Calu3 (cell line): ENCODE results near the gene UGGT1. TPM values are rescaled to one million over a fixed set of nuclear protein-coding genes. Genes with fewer than 3 reads are reported as not detected.

Source experiments
- BruUV-seq: library from RNA; stranded (reverse); fragments of 400-500 nt; replicated peaks from 2 replicates; lab custom pipeline; 2021; lab: Mats Ljungman, UMichigan
- CTCF ChIA-PET: fragments of 300-600 bp; sonication (Branson Sonifier 250); formaldehyde crosslinking; loops from one replicate; lab custom pipeline; 2022; ENCODE audit warnings: antibody characterized with exemption; lab: Charles Lee
- DNase-seq: peaks from one replicate; pipeline ENCODE4 v3.0.0; 2022
- H3K27ac Mint-ChIP-seq: one replicate; pipeline ENCODE4 v1.8.0; 2022; ENCODE audit warnings: mixed read lengths; ENCODE audit not compliant: unreplicated experiment
- H3K27me3 Mint-ChIP-seq: one replicate; pipeline ENCODE4 v1.8.0; 2022; ENCODE audit warnings: mixed read lengths; ENCODE audit not compliant: unreplicated experiment
- H3K36me3 Mint-ChIP-seq: one replicate; pipeline ENCODE4 v1.8.0; 2022; ENCODE audit warnings: mild to moderate bottlenecking, moderate library complexity, mixed read lengths; ENCODE audit not compliant: insufficient read depth, unreplicated experiment
- H3K4me1 Mint-ChIP-seq: one replicate; pipeline ENCODE4 v1.8.0; 2022; ENCODE audit warnings: mild to moderate bottlenecking, low read depth, mixed read lengths; ENCODE audit not compliant: unreplicated experiment
- H3K4me3 Mint-ChIP-seq: one replicate; pipeline ENCODE4 v1.8.0; 2022; ENCODE audit warnings: mild to moderate bottlenecking, low read depth, moderate library complexity, mixed read lengths; ENCODE audit not compliant: unreplicated experiment
- H3K9me3 Mint-ChIP-seq: one replicate; pipeline ENCODE4 v1.8.0; 2022; ENCODE audit warnings: low read depth, mixed read lengths; ENCODE audit not compliant: unreplicated experiment
- intact Hi-C: fragments of 100-400 bp; cut with micrococcal nuclease; formaldehyde crosslinking; loops from one replicate; pipeline ENCODE4 v1.10.0; 2022; ENCODE audit not compliant: unreplicated experiment
- total RNA-seq: library from RNA; stranded (reverse); gene quantifications from 2 replicates; pipeline ENCODE4 v1.2.3, GENCODE V29; 2022
- TF ChIP-seq, protein P1 (sequence below): fragments of 200-600 bp; IDR thresholded peaks from one replicate; pipeline ENCODE4 v1.8.0; 2022; ENCODE audit warnings: antibody characterized with exemption; ENCODE audit not compliant: unreplicated experiment

Gene UGGT1
- total RNA-seq, 1 experiment from 2014 or later: 71.3 TPM

GRCh38 chr2:128076461-128077106 lies 14.4 kb upstream of the UGGT1 start:
- intact Hi-C loops: no loop called here
- CTCF ChIA-PET: no interaction called here
- no peaks in the 10 kb centered on the region for H3K9me3 Mint-ChIP-seq
- H3K36me3 Mint-ChIP-seq: no peaks in the 10 kb centered on the region
- peaks cover 14% of the 10 kb centered on the region for H3K27me3 Mint-ChIP-seq
- TF ChIP-seq, protein P1, sequence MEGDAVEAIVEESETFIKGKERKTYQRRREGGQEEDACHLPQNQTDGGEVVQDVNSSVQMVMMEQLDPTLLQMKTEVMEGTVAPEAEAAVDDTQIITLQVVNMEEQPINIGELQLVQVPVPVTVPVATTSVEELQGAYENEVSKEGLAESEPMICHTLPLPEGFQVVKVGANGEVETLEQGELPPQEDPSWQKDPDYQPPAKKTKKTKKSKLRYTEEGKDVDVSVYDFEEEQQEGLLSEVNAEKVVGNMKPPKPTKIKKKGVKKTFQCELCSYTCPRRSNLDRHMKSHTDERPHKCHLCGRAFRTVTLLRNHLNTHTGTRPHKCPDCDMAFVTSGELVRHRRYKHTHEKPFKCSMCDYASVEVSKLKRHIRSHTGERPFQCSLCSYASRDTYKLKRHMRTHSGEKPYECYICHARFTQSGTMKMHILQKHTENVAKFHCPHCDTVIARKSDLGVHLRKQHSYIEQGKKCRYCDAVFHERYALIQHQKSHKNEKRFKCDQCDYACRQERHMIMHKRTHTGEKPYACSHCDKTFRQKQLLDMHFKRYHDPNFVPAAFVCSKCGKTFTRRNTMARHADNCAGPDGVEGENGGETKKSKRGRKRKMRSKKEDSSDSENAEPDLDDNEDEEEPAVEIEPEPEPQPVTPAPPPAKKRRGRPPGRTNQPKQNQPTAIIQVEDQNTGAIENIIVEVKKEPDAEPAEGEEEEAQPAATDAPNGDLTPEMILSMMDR: no peak
- no peaks in the 10 kb centered on the region for H3K4me1 Mint-ChIP-seq
- BruUV-seq: no TSS peak
- H3K27ac Mint-ChIP-seq: no peak overlapping the region
- no peak overlapping the region for H3K4me3 Mint-ChIP-seq
- DNase-seq: no peak

GRCh38 chr2:128084757-128085156 lies 6.2 kb upstream of the UGGT1 start:
- no peaks in the 10 kb centered on the region for H3K9me3 Mint-ChIP-seq
- H3K4me1 Mint-ChIP-seq: peaks cover 5% of the 10 kb centered on the region
- no peak for DNase-seq
- CTCF ChIA-PET: no interaction called here
- intact Hi-C loops: no loop called here
- H3K36me3 Mint-ChIP-seq: peaks cover 6% of the 10 kb centered on the region
- no peak overlapping the region for H3K27ac Mint-ChIP-seq
- BruUV-seq: no TSS peak
- no peak overlapping the region for H3K4me3 Mint-ChIP-seq
- H3K27me3 Mint-ChIP-seq: peaks cover 14% of the 10 kb centered on the region
- TF ChIP-seq, protein P1: no peak

DNA sequence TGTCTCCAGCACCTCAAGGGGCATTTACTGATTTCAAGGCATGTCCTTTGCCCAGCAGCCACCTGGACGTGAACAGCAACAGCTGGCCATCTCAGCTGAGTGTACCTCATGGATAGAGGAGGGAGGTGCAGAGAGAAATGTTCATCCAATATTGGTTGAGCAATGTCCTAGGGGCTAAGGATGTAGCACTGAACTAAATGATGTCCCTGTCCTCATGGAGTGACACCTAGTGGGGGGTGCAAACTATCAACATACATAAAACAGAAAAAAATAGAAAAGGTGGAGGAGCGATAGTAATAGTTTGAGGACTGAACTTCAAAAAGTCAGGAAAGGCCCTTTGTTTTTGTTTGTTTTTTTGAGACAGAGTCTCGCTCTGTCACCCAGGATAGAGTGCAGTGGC lies 4.8 kb upstream of the UGGT1 start:
- intact Hi-C loops: no loop called here
- Mint-ChIP-seq H3K27me3 (no peaks in the 10 kb centered on the region), H3K27ac (no peak overlapping the region), H3K4me3 (no peak overlapping the region), H3K4me1 (peaks cover 7% of the 10 kb centered on the region), H3K36me3 (peaks cover 18% of the 10 kb centered on the region), H3K9me3 (no peaks in the 10 kb centered on the region)
- no TSS peak for BruUV-seq
- no peak for DNase-seq
- TF ChIP-seq, protein P1: no peak
- CTCF ChIA-PET: no interaction called here

GRCh38 chr2:128090575-128090944 lies 440 bp upstream of the UGGT1 start:
- Mint-ChIP-seq H3K4me1 (peaks cover 7% of the 10 kb centered on the region), H3K27me3 (no peaks in the 10 kb centered on the region), H3K27ac (peak overlapping the region; percentile 74), H3K36me3 (peaks cover 33% of the 10 kb centered on the region), H3K4me3 (peak overlapping the region; percentile 99), H3K9me3 (no peaks in the 10 kb centered on the region)
- DNase-seq: no peak
- BruUV-seq: TSS peak; percentile 96
- intact Hi-C loops: loop anchor here (5.0 kb wide), 1 partner anchor 63 kb away; the partner anchor contains the start of gene SAP130
- TF ChIP-seq, protein P1: no peak
- CTCF ChIA-PET: interaction anchor here (0.7 to 2.3 kb wide), 2 partner anchors 27 to 321 kb away, joined by 4 to 14 read pairs; no protein-coding TSS in a partner anchor
